Activated T-helper 2 cell treated with anti-CD3 and anti-CD28 coated beads, Interferon-gamma antibody, Interleukin-2, Interleukin-4, amounts not matched to agents 10 μg/mL and 5 μg/mL and 100 μg/mL, durations not matched to agents 14 hours and 24 hours and 36 hours (primary cell): ENCODE data around the gene CLSTN2. TPM values are rescaled to one million over a fixed set of nuclear protein-coding genes. Genes with fewer than 3 reads are reported as not detected.

Source experiments
- DNase-seq: peaks from one replicate; pipeline ENCODE4 v3.0.0; 2021; ENCODE audit warnings: low spot score
- H3K27ac Mint-ChIP-seq: one replicate; pipeline ENCODE4 v1.8.0; 2021; ENCODE audit warnings: mixed read lengths
- H3K27me3 Mint-ChIP-seq: one replicate; pipeline ENCODE4 v1.8.0; 2021; ENCODE audit warnings: low read depth, mixed read lengths
- H3K36me3 Mint-ChIP-seq: one replicate; pipeline ENCODE4 v1.8.0; 2021; ENCODE audit warnings: low read depth, mixed read lengths
- H3K4me1 Mint-ChIP-seq: one replicate; pipeline ENCODE4 v1.8.0; 2021; ENCODE audit warnings: low read depth, mixed read lengths
- H3K4me3 Mint-ChIP-seq: one replicate; pipeline ENCODE4 v1.8.0; 2021; ENCODE audit warnings: low read depth, mild to moderate bottlenecking, moderate library complexity, mixed read lengths
- H3K9me3 Mint-ChIP-seq: one replicate; pipeline ENCODE4 v1.8.0; 2021; ENCODE audit warnings: mixed read lengths
- intact Hi-C: fragments of 100-400 bp; cut with micrococcal nuclease; formaldehyde crosslinking; loops from one replicate; pipeline ENCODE4 v1.15.1; 2023
- total RNA-seq: library from RNA; stranded (reverse); gene quantifications from 2 replicates; pipeline ENCODE4 v1.2.3, GENCODE V29; 2022

CLSTN2 gene
- total RNA-seq, 1 donor from 2014 or later, result not detected

DNA sequence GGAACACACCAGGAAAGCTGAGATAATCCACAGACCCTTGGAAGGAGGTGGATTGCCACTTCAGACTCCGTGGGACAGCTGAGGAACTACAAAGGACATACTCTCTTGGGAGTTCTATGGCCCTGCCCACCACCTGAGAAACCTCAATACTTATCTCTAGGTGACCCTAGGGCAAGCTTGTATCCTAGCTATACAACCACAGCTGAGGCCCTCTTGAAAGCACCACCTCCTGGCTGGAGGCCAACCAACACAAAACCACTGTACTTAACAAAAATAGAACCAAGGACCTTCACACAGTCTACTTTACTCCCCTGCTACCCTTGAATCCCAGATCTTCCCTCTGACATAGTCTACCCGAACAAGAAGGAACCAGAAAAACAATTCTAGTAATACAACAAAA is 682.1 kb downstream of the CLSTN2 start:
- Mint-ChIP-seq H3K27me3 (peaks cover 1% of the 10 kb centered on the region), H3K27ac (no peak overlapping the region), H3K9me3 (no peaks in the 10 kb centered on the region), H3K4me1 (no peaks in the 10 kb centered on the region), H3K4me3 (no peak overlapping the region), H3K36me3 (no peaks in the 10 kb centered on the region)
- intact Hi-C loops, result no loop called here
- DNase-seq, result no peak

DNA sequence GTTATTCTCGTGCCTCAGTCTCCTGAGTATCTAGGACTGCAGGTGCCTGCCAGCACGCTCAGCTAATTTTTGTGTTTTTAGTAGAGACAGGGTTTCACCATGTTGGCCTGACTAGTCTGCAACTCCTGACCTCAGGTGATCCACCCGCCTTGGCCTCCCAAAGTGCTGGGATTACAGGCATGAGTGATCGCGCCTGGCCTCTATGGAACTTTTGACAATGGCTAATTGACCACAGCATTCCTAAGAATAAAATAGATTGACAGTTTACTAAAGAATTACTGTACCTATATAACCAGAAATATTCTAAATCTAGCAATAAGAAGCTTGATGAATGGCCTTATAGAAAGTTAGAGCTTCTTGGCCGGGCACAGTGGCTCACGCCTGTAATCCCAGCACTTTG is 691.9 kb downstream of the CLSTN2 start:
- Mint-ChIP-seq H3K9me3 (no peaks in the 10 kb centered on the region), H3K4me1 (no peaks in the 10 kb centered on the region), H3K27ac (no peak overlapping the region), H3K4me3 (no peak overlapping the region), H3K36me3 (no peaks in the 10 kb centered on the region), H3K27me3 (no peaks in the 10 kb centered on the region)
- intact Hi-C loops, result no loop called here
- no peak for DNase-seq
